Measurements from ENCODE around the gene EPHA4.

DNA sequence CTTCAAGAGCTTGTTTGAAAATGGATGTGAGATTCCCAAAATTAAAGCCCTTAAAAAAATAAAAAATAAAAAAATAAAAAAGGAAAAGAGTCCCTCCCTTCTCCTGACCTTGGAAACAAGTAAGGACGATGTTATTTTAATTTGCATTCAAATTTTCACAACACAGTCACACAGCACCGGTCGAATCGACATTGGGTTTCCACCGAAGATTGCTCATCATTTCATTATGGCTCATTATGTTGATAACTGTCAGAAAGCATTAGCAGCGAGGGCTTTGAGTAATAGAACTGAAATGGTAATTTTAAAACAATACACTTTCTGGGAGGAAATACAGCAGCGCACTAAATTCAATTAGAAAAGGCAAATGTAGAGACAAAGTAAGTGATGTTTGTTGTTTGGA is 78.7 kb downstream of the EPHA4 start:
- TF ChIP-seq CTCF (IDR thresholded peaks at IDR 0.05; ENCODE audit: insufficient read depth, low read depth, low read length) (no peak), EZH2 (IDR thresholded peaks at IDR 0.05; ENCODE audit: insufficient read depth, low read length) (no peak)
